Measurements from ENCODE around the gene RIMBP2. TPM values are rescaled to one million over a fixed set of nuclear protein-coding genes. Genes with fewer than 3 reads are reported as not detected.

RIMBP2 gene
- total and polyA plus RNA-seq, 9 of the 15 experiments (the other 6 are each of a cell fraction or from before 2014, with no cell fraction given) = not detected

DNA sequence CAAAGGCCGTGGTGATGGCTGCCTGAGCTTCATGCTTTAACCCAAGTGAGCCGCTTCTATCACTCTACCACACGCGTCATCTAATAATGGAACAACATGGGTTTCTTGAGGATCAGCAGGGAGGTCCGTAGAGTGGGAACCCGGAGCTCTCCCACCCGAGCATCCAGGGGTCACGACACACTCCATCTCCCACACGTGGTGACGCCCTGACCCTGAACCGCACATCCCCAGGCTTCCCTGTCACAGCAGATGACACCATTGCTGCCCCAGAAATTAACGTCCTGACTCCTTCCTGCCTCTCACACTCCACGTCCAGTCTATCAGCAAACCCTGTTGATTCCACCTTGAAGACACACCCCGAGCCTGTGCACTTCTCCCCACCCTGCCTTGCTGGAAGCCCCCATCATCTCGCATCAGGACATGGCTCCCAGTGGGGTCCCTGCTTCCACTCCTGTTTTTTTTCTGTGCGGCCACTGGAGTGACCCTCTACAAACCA is 215.2 kb downstream of the RIMBP2 start:
- no peaks in the 10 kb centered on the region for H3K4me1 ChIP-seq (replicated peaks in 1 of 2; ENCODE audit: control insufficient read depth in 2 of 2, insufficient read depth in 2 of 2, low read length in 2 of 2)
- DNase-seq (ENCODE audit: extremely low read depth in 1 of 4, low spot score in 3 of 4) (no peak), ATAC-seq (no peak), FAIRE-seq (no peak)
- TF ChIP-seq ZNF717 (CRISPR knock-in tag; IDR thresholded peaks at IDR 0.05) = no peak
- no peak for TF ChIP-seq BHLHE40 (IDR thresholded peaks at IDR 0.05; ENCODE audit: low read length)
- TF ChIP-seq, protein P1, sequence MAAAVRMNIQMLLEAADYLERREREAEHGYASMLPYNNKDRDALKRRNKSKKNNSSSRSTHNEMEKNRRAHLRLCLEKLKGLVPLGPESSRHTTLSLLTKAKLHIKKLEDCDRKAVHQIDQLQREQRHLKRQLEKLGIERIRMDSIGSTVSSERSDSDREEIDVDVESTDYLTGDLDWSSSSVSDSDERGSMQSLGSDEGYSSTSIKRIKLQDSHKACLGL (CRISPR knock-in tag; IDR thresholded peaks at IDR 0.05; ENCODE audit: borderline replicate concordance, poor library complexity, severe bottlenecking) = no peak
- TF ChIP-seq KDM5B (IDR thresholded peaks at IDR 0.05; ENCODE audit: insufficient replicate concordance, low read depth, low read length) = no peak
- no peak for TF ChIP-seq STAT5A (IDR thresholded peaks at IDR 0.05; ENCODE audit: borderline replicate concordance, low read length)
- TF ChIP-seq, protein P2, sequence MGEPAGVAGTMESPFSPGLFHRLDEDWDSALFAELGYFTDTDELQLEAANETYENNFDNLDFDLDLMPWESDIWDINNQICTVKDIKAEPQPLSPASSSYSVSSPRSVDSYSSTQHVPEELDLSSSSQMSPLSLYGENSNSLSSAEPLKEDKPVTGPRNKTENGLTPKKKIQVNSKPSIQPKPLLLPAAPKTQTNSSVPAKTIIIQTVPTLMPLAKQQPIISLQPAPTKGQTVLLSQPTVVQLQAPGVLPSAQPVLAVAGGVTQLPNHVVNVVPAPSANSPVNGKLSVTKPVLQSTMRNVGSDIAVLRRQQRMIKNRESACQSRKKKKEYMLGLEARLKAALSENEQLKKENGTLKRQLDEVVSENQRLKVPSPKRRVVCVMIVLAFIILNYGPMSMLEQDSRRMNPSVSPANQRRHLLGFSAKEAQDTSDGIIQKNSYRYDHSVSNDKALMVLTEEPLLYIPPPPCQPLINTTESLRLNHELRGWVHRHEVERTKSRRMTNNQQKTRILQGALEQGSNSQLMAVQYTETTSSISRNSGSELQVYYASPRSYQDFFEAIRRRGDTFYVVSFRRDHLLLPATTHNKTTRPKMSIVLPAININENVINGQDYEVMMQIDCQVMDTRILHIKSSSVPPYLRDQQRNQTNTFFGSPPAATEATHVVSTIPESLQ (CRISPR knock-in tag; IDR thresholded peaks at IDR 0.05) = no peak
- no peak for TF ChIP-seq PML (IDR thresholded peaks at IDR 0.05; ENCODE audit: low read length)
- no peak for TF ChIP-seq MTA3 (IDR thresholded peaks at IDR 0.05; ENCODE audit: borderline replicate concordance)
- no peak for TF ChIP-seq SREBF2 (CRISPR knock-in tag; IDR thresholded peaks at IDR 0.05)
- no peak for TF ChIP-seq HSF4 (CRISPR knock-in tag; IDR thresholded peaks at IDR 0.05; ENCODE audit: borderline replicate concordance)
- no peak for TF ChIP-seq HMGN3 (IDR thresholded peaks at IDR 0.05; ENCODE audit: borderline replicate concordance, extremely low read depth, insufficient read length, low read depth, low read length)
- TF ChIP-seq RFX1 (IDR thresholded peaks at IDR 0.05) = no peak
- no peak for TF ChIP-seq ZNF695 (CRISPR knock-in tag; IDR thresholded peaks at IDR 0.05)
- intact Hi-C loops (cut with micrococcal nuclease) = no loop called here
- H3K9me3 ChIP-seq (replicated peaks; ENCODE audit: control insufficient read depth, insufficient read depth, low read depth, low read length) = no peaks in the 10 kb centered on the region
- H3K36me3 ChIP-seq (ENCODE audit: control insufficient read depth, insufficient read depth, low read length) = no peaks in the 10 kb centered on the region
- H3K27me3 ChIP-seq (ENCODE audit: control insufficient read depth in 2 of 2, insufficient read depth in 2 of 2, low read length in 2 of 2) = peaks cover under 1 to 42% of the 10 kb centered on the region in 2 experiments; a peak in 3 of 5 replicates
- no peaks in the 10 kb centered on the region for H3K79me2 ChIP-seq (ENCODE audit: control insufficient read depth, insufficient read depth, low read length)
- in situ Hi-C loops (cut with MboI) = no loop called here
- WGBS (ENCODE audit: insufficient coverage, low coverage, missing lambda C conversion rate) = under 1% methylated on average over 15 of the region's 16 CpGs
- H3K27ac ChIP-seq (ENCODE audit: extremely low read depth, low read depth, low read length) = no peak overlapping the region
- H4K20me1 ChIP-seq (replicated peaks; ENCODE audit: control insufficient read depth, insufficient read depth, low read length) = no peaks in the 10 kb centered on the region; the same call in 1 of the 2 replicates
- H3K9ac ChIP-seq (ENCODE audit: insufficient read depth in 1 of 2, low read depth in 2 of 2, low read length in 2 of 2) = no peak overlapping the region
- H3K9me1 ChIP-seq (ENCODE audit: control insufficient read depth, insufficient read depth, low read length) = no peaks in the 10 kb centered on the region
- H3K4me2 ChIP-seq (ENCODE audit: insufficient read depth, low read length) = no peak overlapping the region
- no peak overlapping the region for H3K4me3 ChIP-seq
- ChIA-PET POLR2A (no interaction called here), CTCF (ENCODE audit: low intra/inter-chr PET ratio) (no interaction called here)
- no peak overlapping the region for H2AFZ ChIP-seq (ENCODE audit: low read depth, low read length)
- BruUV-seq (replicated peaks) = no TSS peak

Measured in K562 (cell line).